AG04450 (cell line): ENCODE measurements around the gene NAXD. TPM values are rescaled to one million over a fixed set of nuclear protein-coding genes. Genes with fewer than 3 reads are reported as not detected.
"Not testable (repeated sequence)": the region's sequence is repeated elsewhere in the genome, so short reads cannot be mapped to it uniquely, and the experiment has no call there.

Experiments used
- CTCF ChIA-PET: fragments of 300-600, 350-600 bp; formaldehyde crosslinking; extraction: SDS; loops from one replicate; lab custom pipeline; 2022; ENCODE audit warnings: antibody characterized with exemption, inconsistent platforms; lab: Charles Lee
- POLR2A ChIA-PET: fragments of 350-600 bp; formaldehyde crosslinking; extraction: SDS; loops from one replicate; lab custom pipeline; 2021; ENCODE audit warnings: antibody characterized with exemption, inconsistent platforms; lab: Yijun Ruan, JAX
- DNase-seq: peaks from one replicate; pipeline ENCODE4 v3.0.0-alpha.2; 2011; ENCODE audit warnings: low read depth, low spot score
- H3K27ac ChIP-seq: one replicate; pipeline ENCODE4 v1.5.1; 2012; ENCODE audit warnings: low read depth, low read length, control low read depth
- H3K27me3 ChIP-seq: one replicate; pipeline ENCODE4 v1.6.0; 2012; ENCODE audit warnings: low read length; ENCODE audit not compliant: control insufficient read depth, insufficient read depth
- H3K4me3 ChIP-seq: 2 replicates; pipeline ENCODE4 v1.5.1; 2011; ENCODE audit warnings: mild to moderate bottlenecking, low read depth, low read length, control low read depth
- H3K9me3 ChIP-seq: 2 replicates; pipeline ENCODE4 v1.5.1; 2012; ENCODE audit warnings: low read length; ENCODE audit not compliant: control insufficient read depth, insufficient read depth
- polyA plus RNA-seq: library from polyadenylated mRNA; depleted of rRNA; stranded (reverse); fragments of >200 nt; gene quantifications from 2 replicates; pipeline ENCODE4 v1.2.3, GENCODE V29; 2011
- TF ChIP-seq, protein P1 (sequence below): IDR thresholded peaks from 2 replicates; pipeline ENCODE4 v1.5.1; 2011; ENCODE audit warnings: low read depth, low read length, control low read depth, inconsistent platforms

NAXD gene
- polyA plus RNA-seq, 1 experiment: 35.0 TPM

DNA sequence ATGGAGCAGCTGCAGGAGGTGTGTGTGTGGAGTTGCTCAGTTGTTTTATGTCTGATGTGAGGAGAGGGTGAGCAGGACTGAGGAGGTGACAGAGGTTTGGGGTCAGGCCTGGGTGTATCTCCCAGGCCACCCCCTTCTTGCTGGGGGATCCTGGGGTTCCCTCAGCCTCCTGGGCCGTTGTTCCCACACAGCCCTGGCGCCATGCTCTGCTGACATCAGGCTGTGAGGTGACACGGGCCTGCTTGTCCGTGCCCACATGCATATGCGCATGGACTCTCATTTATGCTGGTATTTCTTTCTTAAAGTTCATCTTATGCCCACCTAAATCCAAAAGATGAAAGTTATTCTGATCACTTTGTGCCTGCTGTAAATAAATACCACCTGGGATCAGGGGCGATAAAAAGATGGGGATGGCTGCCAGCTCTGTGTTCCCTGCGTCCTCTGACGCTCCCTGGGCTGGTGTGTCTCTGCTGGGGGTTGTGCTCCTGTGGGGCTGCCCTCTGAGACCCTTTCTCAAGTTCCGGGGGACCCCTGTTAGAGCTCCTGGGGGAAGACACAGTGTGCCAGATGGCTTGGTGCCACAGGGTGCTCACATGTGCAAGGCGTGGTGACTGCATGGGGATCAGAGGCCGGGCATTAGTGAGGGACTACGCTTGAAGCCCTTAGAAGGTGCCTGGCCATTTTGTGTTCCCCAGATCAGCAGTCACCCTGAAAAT lies 12.6 kb downstream of the NAXD start:
- Histone ChIP-seq H3K27ac (no peak overlapping the region), H3K27me3 (no peaks in the 10 kb centered on the region), H3K4me3 (no peak overlapping the region), H3K9me3 (no peaks in the 10 kb centered on the region; the same call in 1 of the 2 replicates)
- POLR2A ChIA-PET: no interaction called here
- CTCF ChIA-PET: no interaction called here
- DNase-seq: no peak
- TF ChIP-seq, protein P1, sequence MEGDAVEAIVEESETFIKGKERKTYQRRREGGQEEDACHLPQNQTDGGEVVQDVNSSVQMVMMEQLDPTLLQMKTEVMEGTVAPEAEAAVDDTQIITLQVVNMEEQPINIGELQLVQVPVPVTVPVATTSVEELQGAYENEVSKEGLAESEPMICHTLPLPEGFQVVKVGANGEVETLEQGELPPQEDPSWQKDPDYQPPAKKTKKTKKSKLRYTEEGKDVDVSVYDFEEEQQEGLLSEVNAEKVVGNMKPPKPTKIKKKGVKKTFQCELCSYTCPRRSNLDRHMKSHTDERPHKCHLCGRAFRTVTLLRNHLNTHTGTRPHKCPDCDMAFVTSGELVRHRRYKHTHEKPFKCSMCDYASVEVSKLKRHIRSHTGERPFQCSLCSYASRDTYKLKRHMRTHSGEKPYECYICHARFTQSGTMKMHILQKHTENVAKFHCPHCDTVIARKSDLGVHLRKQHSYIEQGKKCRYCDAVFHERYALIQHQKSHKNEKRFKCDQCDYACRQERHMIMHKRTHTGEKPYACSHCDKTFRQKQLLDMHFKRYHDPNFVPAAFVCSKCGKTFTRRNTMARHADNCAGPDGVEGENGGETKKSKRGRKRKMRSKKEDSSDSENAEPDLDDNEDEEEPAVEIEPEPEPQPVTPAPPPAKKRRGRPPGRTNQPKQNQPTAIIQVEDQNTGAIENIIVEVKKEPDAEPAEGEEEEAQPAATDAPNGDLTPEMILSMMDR: no peak

DNA sequence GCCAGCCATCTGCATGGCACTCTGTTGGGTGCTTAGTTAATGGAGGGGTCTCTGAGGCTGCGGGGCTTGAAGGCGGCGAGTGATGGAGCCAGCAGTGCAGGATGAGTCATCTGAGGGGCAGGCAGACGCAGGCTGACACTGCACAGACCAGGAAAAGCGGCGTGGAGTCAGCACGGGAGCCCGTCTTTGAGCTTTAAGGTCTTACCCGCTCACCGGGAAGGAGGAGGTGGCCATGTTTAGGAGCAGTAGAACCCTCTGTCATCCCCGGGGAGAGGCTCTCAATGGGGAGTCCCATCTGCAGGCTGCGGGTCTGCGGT lies 13.1 kb downstream of the NAXD start:
- POLR2A ChIA-PET: no interaction called here
- H3K9me3 ChIP-seq: no peaks in the 10 kb centered on the region; the same call in 1 of the 2 replicates
- H3K27ac ChIP-seq: no peak overlapping the region
- no peaks in the 10 kb centered on the region for H3K27me3 ChIP-seq
- CTCF ChIA-PET: no interaction called here
- H3K4me3 ChIP-seq: no peak overlapping the region
- no peak for DNase-seq
- TF ChIP-seq, protein P1: no peak

DNA sequence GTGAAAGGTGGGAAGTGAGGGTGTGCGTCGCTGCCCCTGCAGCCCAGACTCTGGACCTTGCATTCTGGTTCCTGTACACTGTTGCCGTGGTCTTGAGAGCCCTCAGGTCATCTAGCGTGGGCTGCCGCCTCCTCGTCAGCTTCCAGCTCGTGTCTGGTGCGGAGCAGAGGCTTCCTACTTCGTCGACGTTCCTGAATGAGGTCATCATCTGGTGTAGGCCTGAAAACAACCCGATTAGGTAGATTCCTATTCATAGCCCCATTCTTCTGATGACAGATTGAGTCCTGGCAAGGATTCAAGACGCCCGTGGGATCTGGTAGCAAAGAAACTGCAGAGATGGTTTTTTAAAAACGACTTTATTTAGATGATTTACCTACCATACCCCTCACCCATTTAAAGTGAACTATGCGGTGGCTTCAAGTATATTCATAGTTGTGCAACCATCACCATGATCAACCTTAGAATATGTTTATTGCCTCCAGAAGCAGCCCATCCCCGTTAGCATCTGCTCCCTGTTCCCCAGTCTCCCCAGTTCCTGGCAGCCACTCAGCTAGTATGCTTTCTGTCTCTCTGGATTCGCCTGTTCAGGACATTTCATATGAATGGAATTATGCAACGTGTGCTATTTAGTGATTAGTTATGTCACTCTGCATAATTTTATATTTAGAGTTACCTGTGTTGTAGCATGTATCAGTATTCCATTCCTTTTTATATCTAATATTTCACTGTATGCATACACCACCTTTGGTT lies 13.8 kb downstream of the NAXD start:
- ChIA-PET POLR2A (no interaction called here), CTCF (interaction anchor here (1.6 kb wide), 1 partner anchor 11 kb away, joined by 3 read pairs; no protein-coding TSS in a partner anchor)
- no peak overlapping the region for H3K27ac ChIP-seq
- H3K27me3 ChIP-seq: no peaks in the 10 kb centered on the region
- DNase-seq: no peak
- TF ChIP-seq, protein P1: no peak
- no peaks in the 10 kb centered on the region; the same call in 1 of the 2 replicates for H3K9me3 ChIP-seq
- H3K4me3 ChIP-seq: no peak overlapping the region

DNA sequence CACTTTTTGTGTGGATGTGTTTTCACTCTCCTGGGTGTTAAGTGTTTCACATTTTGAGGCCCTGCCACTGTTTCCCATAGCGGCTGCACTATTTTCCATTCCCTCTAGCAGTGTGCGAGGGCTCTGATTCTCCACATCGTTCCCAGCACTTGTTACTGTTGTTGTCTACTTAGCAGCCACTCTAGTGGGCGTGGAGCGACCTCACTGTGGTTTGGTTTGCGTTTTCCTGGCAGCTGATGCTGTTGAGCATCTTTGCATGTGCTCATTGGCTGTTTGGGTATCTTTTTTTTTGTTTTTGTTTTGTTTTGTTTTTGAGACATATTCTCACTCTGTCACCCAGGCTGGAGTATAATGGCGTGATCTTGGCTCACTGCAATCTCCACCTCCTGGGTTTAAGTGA lies 14.4 kb downstream of the NAXD start:
- ChIA-PET POLR2A (no interaction called here), CTCF (interaction anchor here (1.6 kb wide), 1 partner anchor 11 kb away, joined by 3 read pairs; no protein-coding TSS in a partner anchor)
- no peak overlapping the region for H3K27ac ChIP-seq
- H3K9me3 ChIP-seq: peaks cover 3% of the 10 kb centered on the region; the same call in 1 of the 2 replicates
- H3K27me3 ChIP-seq: no peaks in the 10 kb centered on the region
- no peak overlapping the region for H3K4me3 ChIP-seq
- no peak for DNase-seq
- TF ChIP-seq, protein P1: no peak

DNA sequence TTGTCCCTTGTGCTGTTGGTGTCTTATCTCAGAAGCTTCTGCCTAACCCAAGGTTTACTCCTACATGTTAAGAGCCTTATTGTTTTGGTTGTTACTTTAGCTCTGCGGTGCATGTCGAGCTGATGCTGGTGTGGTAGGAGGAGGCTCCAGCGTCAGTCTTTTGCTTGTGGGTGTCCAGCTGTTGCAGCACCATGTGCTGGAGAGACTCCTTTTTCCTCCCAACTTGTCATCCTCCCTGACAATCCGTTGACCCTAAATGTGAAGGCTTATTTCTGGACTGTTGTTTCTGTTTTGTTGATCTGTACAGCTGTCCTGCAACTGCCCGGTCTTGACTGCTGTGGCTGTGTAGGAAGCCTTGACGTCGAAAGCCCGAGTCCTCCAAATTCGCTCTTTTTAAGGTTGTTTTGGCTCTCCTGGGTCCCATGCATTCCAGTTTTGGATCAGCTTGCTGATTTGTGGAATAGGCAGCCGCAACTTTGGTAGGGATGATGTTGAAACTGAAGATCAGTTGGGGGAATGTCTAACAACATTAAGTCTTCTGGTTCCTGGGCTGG lies 15.3 kb downstream of the NAXD start:
- H3K27ac ChIP-seq: no peak overlapping the region
- CTCF ChIA-PET: interaction anchor here (1.6 kb wide), 1 partner anchor 12 kb away, joined by 3 read pairs; no protein-coding TSS in a partner anchor
- DNase-seq: no peak
- TF ChIP-seq, protein P1: no peak
- H3K27me3 ChIP-seq: no peaks in the 10 kb centered on the region
- H3K9me3 ChIP-seq: peaks cover 3% of the 10 kb centered on the region; the same call in 1 of the 2 replicates
- no peak overlapping the region for H3K4me3 ChIP-seq
- POLR2A ChIA-PET: interaction anchor here (0.8 kb wide), 1 partner anchor 15 kb away, joined by 3 read pairs; no protein-coding TSS in a partner anchor

DNA sequence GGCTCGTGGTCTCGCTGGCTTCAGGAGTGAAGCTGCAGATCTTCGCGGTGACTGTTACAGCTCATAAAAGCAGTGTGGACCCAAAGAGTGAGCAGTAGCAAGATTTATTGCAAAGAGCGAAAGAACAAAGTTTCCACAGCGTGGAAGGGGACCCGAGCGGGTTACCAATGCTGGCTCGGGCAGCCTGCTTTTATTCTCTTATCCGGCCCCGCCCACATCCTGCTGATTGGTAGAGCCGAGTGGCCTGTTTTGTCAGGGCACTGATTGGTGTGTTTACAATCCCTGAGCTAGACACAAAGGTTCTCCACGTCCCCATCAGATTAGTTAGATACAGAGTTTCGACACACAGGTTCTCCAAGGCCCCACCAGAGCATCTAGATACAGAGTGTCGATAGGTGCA lies 16.9 kb downstream of the NAXD start:
- DNase-seq, H3K9me3 ChIP-seq, H3K27ac ChIP-seq, H3K4me3 ChIP-seq, CTCF ChIA-PET, POLR2A ChIA-PET, H3K27me3 ChIP-seq: not testable (repeated sequence)
